ENCODE data around the gene TTN.

DNA sequence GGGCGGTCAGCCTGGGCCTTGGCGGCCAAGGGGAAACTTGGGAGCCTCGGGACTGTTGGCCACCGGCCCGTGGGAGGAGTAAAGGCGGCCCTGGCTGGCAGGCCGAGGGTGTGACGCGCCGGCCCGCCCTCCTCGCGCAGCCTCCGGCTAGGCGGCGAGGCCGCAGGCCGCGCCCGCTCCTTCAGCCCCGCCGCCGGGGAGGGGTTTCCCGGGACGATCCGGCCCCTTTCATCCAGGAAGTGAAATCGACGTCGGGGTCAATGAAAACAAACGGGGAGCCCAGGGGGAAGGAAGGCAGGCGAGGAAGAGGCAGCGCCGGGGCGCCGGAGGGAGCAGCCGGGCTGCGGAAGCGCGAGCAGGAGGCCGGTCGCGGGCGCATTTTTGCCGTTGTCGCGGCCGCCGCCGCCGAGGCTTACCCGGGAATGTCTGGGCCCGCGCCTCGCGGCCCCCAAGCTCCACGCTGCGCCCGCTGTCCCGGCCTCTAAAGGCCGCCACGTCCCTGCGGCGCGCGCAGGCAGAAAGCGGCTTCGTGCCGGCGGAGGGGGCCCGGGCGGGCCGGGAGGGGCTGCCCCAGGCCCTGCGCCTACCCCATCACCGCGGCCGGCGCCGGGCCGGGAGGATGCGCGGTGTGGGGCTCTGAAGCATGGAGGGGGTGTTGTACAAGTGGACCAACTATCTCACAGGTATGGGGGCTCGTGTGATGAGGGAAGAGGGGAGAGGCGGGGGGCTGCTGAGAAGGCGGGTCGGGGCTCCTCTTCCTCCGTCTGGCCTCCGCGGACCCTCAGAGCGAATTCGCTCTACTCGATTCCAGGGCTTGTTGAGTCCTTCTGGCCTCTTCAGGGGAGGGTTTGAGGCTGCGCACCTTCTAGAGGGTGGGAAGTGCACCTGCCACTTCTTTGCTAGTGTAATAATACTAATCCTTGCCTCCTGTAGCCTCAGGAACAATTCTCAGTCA lies 326.7 kb downstream of the TTN start, which contains the start of gene PLEKHA3:
- TF ChIP-seq, protein P1, sequence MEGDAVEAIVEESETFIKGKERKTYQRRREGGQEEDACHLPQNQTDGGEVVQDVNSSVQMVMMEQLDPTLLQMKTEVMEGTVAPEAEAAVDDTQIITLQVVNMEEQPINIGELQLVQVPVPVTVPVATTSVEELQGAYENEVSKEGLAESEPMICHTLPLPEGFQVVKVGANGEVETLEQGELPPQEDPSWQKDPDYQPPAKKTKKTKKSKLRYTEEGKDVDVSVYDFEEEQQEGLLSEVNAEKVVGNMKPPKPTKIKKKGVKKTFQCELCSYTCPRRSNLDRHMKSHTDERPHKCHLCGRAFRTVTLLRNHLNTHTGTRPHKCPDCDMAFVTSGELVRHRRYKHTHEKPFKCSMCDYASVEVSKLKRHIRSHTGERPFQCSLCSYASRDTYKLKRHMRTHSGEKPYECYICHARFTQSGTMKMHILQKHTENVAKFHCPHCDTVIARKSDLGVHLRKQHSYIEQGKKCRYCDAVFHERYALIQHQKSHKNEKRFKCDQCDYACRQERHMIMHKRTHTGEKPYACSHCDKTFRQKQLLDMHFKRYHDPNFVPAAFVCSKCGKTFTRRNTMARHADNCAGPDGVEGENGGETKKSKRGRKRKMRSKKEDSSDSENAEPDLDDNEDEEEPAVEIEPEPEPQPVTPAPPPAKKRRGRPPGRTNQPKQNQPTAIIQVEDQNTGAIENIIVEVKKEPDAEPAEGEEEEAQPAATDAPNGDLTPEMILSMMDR (IDR thresholded peaks at IDR 0.05; ENCODE audit: insufficient read depth, low read depth, low read length), result no peak
- TF ChIP-seq EZH2 (IDR thresholded peaks at IDR 0.05; ENCODE audit: insufficient read depth, low read length), result no peak
